ENCODE measurements around the gene CYSTM1.
A peak's percentile ranks its signal among the peaks of the same experiment; 100 is the strongest.

CYSTM1 gene

DNA sequence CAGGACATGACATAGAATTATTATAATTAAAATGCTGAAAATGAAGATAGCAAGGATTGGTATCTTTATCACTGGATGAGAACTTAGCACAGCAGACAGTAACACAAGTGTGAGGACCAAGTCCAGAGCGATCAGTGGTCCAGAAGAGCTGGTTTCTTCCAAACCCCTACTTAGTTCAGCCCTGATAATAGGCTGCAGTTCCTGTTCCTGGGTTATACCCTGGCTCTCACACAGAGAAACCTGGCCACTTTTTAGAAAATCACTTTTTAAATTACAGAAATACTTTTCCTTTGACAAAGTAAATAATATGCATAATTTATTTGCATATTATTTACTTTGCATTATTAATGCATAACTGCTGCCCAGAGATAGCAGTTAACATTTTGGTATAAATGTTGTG is 40.3 kb downstream of the CYSTM1 start:
- FAIRE-seq = no peak
- no peak for DNase-seq (ENCODE audit: insufficient read length, low spot score)
- TF ChIP-seq SPI1 (IDR thresholded peaks at IDR 0.05; ENCODE audit: low read depth, low read length) = peak; percentile 20; the same call in 1 of the 2 replicates
- TF ChIP-seq POLR2AphosphoS5 (IDR thresholded peaks at IDR 0.05; ENCODE audit: low read depth, low read length) = no peak
- no peak for TF ChIP-seq PAX5 (IDR thresholded peaks at IDR 0.05; ENCODE audit: insufficient read depth, low read length, severe bottlenecking)
- TF ChIP-seq POLR2A (IDR thresholded peaks at IDR 0.05; ENCODE audit: low read depth, low read length) = no peak
- TF ChIP-seq TAF1 (IDR thresholded peaks at IDR 0.05; ENCODE audit: low read depth, low read length) = no peak
- no peak for TF ChIP-seq POU2F2 (IDR thresholded peaks at IDR 0.05; ENCODE audit: low read depth, low read length)

DNA sequence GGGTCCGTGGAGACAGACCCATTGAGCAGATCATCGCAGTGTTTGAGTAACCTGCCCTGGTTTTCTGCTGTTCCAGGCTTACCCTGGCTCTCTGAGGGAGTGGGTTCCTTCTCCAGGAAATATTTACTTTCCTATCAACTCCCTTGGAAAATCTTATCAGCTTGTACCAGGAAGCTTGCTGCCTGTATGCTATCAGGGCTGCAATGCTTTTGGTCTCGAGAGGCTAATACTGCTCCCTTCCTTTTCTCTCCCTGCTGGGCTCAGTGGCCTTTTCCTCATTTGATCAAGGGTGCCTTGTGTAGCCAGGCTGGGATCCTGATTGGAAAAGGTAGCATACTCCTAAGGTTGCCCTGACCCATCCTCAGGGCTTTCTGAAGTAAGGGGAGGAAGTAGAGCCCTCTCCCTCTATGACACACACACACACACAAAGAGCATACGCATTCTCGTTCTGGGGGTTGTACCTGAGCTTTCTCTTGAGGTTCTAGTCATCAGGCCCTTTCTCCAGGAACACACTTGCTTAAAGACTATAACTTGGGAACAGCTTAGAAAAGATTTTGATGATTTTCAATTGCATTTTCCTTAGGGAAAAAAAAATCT is 41.6 kb downstream of the CYSTM1 start:
- TF ChIP-seq PAX5 (IDR thresholded peaks at IDR 0.05; ENCODE audit: insufficient read depth, low read length, severe bottlenecking) (no peak), POU2F2 (IDR thresholded peaks at IDR 0.05; ENCODE audit: low read depth, low read length) (no peak), POLR2AphosphoS5 (IDR thresholded peaks at IDR 0.05; ENCODE audit: low read depth, low read length) (no peak), POLR2A (IDR thresholded peaks at IDR 0.05; ENCODE audit: low read depth, low read length) (no peak)
- FAIRE-seq = no peak
- no peak for DNase-seq (ENCODE audit: insufficient read length, low spot score)

GRCh38 chr5:140217299-140218026 is 42.5 kb downstream of the CYSTM1 start:
- FAIRE-seq = no peak
- DNase-seq (ENCODE audit: insufficient read length, low spot score) = no peak
- TF ChIP-seq PAX5 (IDR thresholded peaks at IDR 0.05; ENCODE audit: insufficient read depth, low read length, severe bottlenecking) = no peak
- no peak for TF ChIP-seq SPI1 (IDR thresholded peaks at IDR 0.05; ENCODE audit: low read depth, low read length)
- TF ChIP-seq POLR2AphosphoS5 (IDR thresholded peaks at IDR 0.05; ENCODE audit: low read depth, low read length) = no peak
- no peak for TF ChIP-seq POU2F2 (IDR thresholded peaks at IDR 0.05; ENCODE audit: low read depth, low read length)
- no peak for TF ChIP-seq POLR2A (IDR thresholded peaks at IDR 0.05; ENCODE audit: low read depth, low read length)
- no peak for TF ChIP-seq TAF1 (IDR thresholded peaks at IDR 0.05; ENCODE audit: low read depth, low read length)

DNA sequence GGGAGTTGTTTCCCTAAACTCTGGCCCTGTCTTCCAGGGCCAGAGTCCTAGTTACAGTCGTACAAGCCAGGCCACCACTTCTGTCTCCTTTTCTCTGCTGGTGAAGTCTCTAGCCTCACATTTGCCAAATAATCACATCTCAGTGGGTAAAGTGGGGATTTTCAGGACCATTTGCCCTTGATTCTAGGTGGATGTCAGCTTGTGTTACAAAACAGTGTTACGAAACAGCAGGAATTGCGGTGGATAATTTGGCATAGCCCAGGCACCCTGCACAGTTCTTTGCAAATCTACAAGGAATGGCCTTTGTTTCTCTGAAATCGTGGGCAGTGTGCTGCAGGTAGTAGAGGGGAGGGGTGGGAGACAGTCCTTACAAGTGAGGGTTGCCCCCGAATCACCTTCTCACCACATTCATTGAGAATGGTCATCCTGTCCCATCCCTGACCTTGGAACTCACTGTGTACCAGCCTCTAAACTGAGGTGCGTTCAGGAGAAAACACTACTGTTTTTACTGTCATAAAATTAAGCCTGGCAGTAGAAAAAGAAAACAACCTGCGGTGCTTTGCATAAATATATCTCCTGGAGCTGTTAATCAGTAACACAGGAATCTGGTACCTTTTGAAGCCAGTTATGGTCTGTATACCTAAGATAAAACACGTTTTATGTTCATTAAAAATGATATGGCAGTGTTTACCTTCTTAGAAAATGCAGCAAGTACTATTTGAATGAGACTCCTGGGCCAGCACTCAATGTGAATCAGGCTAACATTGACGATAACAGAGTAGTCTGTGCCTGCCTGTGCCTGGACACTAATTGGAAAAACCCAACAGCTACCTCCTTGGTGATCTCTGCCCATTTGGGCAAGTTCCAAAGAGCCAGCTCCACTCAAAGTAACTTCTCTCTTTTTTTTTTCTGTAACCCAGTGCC is 44.3 kb downstream of the CYSTM1 start:
- no peak for DNase-seq (ENCODE audit: insufficient read length, low spot score)
- FAIRE-seq = no peak
- TF ChIP-seq POLR2AphosphoS5 (IDR thresholded peaks at IDR 0.05; ENCODE audit: low read depth, low read length) = no peak
- TF ChIP-seq POU2F2 (IDR thresholded peaks at IDR 0.05; ENCODE audit: low read depth, low read length) = no peak
- no peak for TF ChIP-seq TAF1 (IDR thresholded peaks at IDR 0.05; ENCODE audit: low read depth, low read length)
- no peak for TF ChIP-seq PAX5 (IDR thresholded peaks at IDR 0.05; ENCODE audit: insufficient read depth, low read length, severe bottlenecking)
- no peak for TF ChIP-seq SPI1 (IDR thresholded peaks at IDR 0.05; ENCODE audit: low read depth, low read length)
- TF ChIP-seq POLR2A (IDR thresholded peaks at IDR 0.05; ENCODE audit: low read depth, low read length) = no peak

- no peak for DNase-seq (ENCODE audit: insufficient read length, low spot score)
- peak; percentile 47 for FAIRE-seq
- TF ChIP-seq PAX5 (IDR thresholded peaks at IDR 0.05; ENCODE audit: insufficient read depth, low read length, severe bottlenecking) (no peak), POU2F2 (IDR thresholded peaks at IDR 0.05; ENCODE audit: low read depth, low read length) (no peak), TAF1 (IDR thresholded peaks at IDR 0.05; ENCODE audit: low read depth, low read length) (no peak), POLR2AphosphoS5 (IDR thresholded peaks at IDR 0.05; ENCODE audit: low read depth, low read length) (no peak), POLR2A (IDR thresholded peaks at IDR 0.05; ENCODE audit: low read depth, low read length) (no peak)
Observed at GRCh38 chr5:140220032-140220697, 45.2 kb downstream of the CYSTM1 start.

DNA sequence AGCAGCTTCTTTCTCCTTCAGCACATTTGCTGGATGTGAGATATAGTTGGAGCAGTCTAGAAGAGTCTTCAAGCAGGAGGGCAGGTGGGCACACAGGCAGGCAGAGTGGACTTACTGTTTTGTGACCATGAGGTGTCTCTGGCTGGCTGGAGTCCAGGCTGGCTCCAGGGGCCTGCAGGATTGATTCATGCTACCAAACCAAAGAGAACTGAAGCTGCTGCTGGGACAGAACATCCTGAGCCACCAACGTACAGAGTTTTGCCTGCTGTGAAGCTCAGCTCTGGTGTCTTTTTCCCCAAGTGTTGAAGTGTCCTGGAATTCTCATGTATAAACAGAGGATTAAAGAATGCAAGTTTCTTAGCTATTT is 45.7 kb downstream of the CYSTM1 start:
- FAIRE-seq (no peak), DNase-seq (ENCODE audit: insufficient read length, low spot score) (no peak)
- TF ChIP-seq POLR2AphosphoS5 (IDR thresholded peaks at IDR 0.05; ENCODE audit: low read depth, low read length) (no peak), SPI1 (IDR thresholded peaks at IDR 0.05; ENCODE audit: low read depth, low read length) (no peak), PAX5 (IDR thresholded peaks at IDR 0.05; ENCODE audit: insufficient read depth, low read length, severe bottlenecking) (no peak), TAF1 (IDR thresholded peaks at IDR 0.05; ENCODE audit: low read depth, low read length) (no peak), POLR2A (IDR thresholded peaks at IDR 0.05; ENCODE audit: low read depth, low read length) (no peak), POU2F2 (IDR thresholded peaks at IDR 0.05; ENCODE audit: low read depth, low read length) (no peak)

- TF ChIP-seq PAX5 (IDR thresholded peaks at IDR 0.05; ENCODE audit: insufficient read depth, low read length, severe bottlenecking) = no peak
- no peak for TF ChIP-seq POLR2AphosphoS5 (IDR thresholded peaks at IDR 0.05; ENCODE audit: low read depth, low read length)
- TF ChIP-seq POU2F2 (IDR thresholded peaks at IDR 0.05; ENCODE audit: low read depth, low read length) = no peak
- no peak for TF ChIP-seq SPI1 (IDR thresholded peaks at IDR 0.05; ENCODE audit: low read depth, low read length)
- no peak for TF ChIP-seq POLR2A (IDR thresholded peaks at IDR 0.05; ENCODE audit: low read depth, low read length)
- TF ChIP-seq TAF1 (IDR thresholded peaks at IDR 0.05; ENCODE audit: low read depth, low read length) = no peak
- no peak for FAIRE-seq
- no peak for DNase-seq (ENCODE audit: insufficient read length, low spot score)
Observed at GRCh38 chr5:140221697-140222223, 46.8 kb downstream of the CYSTM1 start.

DNA sequence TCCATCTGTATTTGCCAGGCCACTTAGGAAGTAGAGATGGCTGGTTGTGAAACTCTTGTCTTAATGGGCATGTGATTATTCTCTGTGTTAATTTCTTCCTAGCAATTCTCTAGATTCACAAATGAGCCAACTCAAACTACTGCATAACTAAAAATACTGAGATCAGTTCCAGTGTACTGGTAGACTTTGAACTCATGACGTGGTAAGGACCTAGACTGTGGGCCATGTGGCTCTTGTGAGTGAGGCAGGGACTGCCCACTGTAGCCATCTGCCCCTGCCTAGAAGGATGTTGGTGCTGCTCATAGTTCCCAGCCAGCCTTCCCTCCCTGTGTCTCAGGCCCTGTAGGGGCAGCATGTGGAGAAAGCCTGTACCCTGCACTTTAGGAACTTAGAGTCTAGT is 47.4 kb downstream of the CYSTM1 start:
- no peak for TF ChIP-seq POLR2A (IDR thresholded peaks at IDR 0.05; ENCODE audit: low read depth, low read length)
- no peak for TF ChIP-seq TAF1 (IDR thresholded peaks at IDR 0.05; ENCODE audit: low read depth, low read length)
- TF ChIP-seq POU2F2 (IDR thresholded peaks at IDR 0.05; ENCODE audit: low read depth, low read length) = no peak
- no peak for TF ChIP-seq SPI1 (IDR thresholded peaks at IDR 0.05; ENCODE audit: low read depth, low read length)
- TF ChIP-seq POLR2AphosphoS5 (IDR thresholded peaks at IDR 0.05; ENCODE audit: low read depth, low read length) = no peak
- TF ChIP-seq PAX5 (IDR thresholded peaks at IDR 0.05; ENCODE audit: insufficient read depth, low read length, severe bottlenecking) = no peak
- no peak for DNase-seq (ENCODE audit: insufficient read length, low spot score)
- no peak for FAIRE-seq
